HepG2 (cell line): Measurements from ENCODE around the gene ITPRIP. TPM values are rescaled to one million over a fixed set of nuclear protein-coding genes. Genes with fewer than 3 reads are reported as not detected.

Experiments
- ARID4A ChIP-seq: sonication (generic); formaldehyde crosslinking; IDR thresholded peaks from 2 replicates; pipeline ENCODE4 v1.5.0; 2020; ENCODE audit warnings: mild to moderate bottlenecking, missing genetic modification reagents, borderline replicate concordance
- HDAC2 ChIP-seq: sonication (generic); formaldehyde crosslinking; IDR thresholded peaks from 2 replicates; pipeline ENCODE4 v1.4.0; 2020; ENCODE audit warnings: missing genetic modification reagents
- HMG20B ChIP-seq: conservative IDR thresholded peaks from 2 replicates; pipeline ENCODE4 v1.6.1; 2016; ENCODE audit warnings: missing genetic modification reagents, missing compliant biosample characterization
- IKZF4 ChIP-seq: sonication (generic); formaldehyde crosslinking; IDR thresholded peaks from 2 replicates; pipeline ENCODE4 v1.5.1; 2020; ENCODE audit warnings: borderline replicate concordance, mild to moderate bottlenecking, low read depth, missing genetic modification reagents; ENCODE audit errors: not compliant biosample characterization
- KMT2A ChIP-seq: sonication (generic); formaldehyde crosslinking; IDR thresholded peaks from 2 replicates; pipeline ENCODE4 v1.4.0; 2020; ENCODE audit warnings: missing genetic modification reagents
- MED8 ChIP-seq: sonication (generic); formaldehyde crosslinking; IDR thresholded peaks from 2 replicates; pipeline ENCODE4 v1.8.1; 2023; ENCODE audit warnings: mild to moderate bottlenecking, missing genetic modification reagents; ENCODE audit not compliant: insufficient replicate concordance
- NFIB ChIP-seq: sonication (generic); formaldehyde crosslinking; IDR thresholded peaks from 2 replicates; pipeline ENCODE4 v1.9.0; 2021; ENCODE audit warnings: missing genetic modification reagents, mild to moderate bottlenecking, borderline replicate concordance
- NR2F2 ChIP-seq: IDR thresholded peaks from 2 replicates; pipeline ENCODE4 v1.6.1; 2012; ENCODE audit warnings: low read depth, inconsistent platforms, borderline replicate concordance
- RXRA ChIP-seq: sonication (generic); formaldehyde crosslinking; IDR thresholded peaks from 2 replicates; pipeline ENCODE4 v1.5.1; 2020; ENCODE audit warnings: missing genetic modification reagents
- SALL1 ChIP-seq: sonication (generic); formaldehyde crosslinking; IDR thresholded peaks from 2 replicates; pipeline ENCODE4 v1.8.0; 2022; ENCODE audit warnings: mild to moderate bottlenecking, missing genetic modification reagents
- SKIL ChIP-seq: sonication (generic); formaldehyde crosslinking; IDR thresholded peaks from 2 replicates; pipeline ENCODE4 v1.8.0; 2022; ENCODE audit warnings: missing genetic modification reagents, mild to moderate bottlenecking, moderate library complexity, borderline replicate concordance
- ZFP41 ChIP-seq: sonication (generic); formaldehyde crosslinking; IDR thresholded peaks from 2 replicates; pipeline ENCODE4 v1.4.0; 2020; ENCODE audit warnings: mild to moderate bottlenecking, missing genetic modification reagents, borderline replicate concordance
- ZMYM3 ChIP-seq: sonication (generic); formaldehyde crosslinking; IDR thresholded peaks from 2 replicates; pipeline ENCODE4 v1.5.1; 2020; ENCODE audit warnings: mild to moderate bottlenecking, missing genetic modification reagents
- ZNF10 ChIP-seq: sonication (generic); formaldehyde crosslinking; IDR thresholded peaks from 2 replicates; pipeline ENCODE4 v1.4.0; 2020; ENCODE audit warnings: mild to moderate bottlenecking, low read depth, missing genetic modification reagents, borderline replicate concordance
- ZNF251 ChIP-seq: sonication (generic); formaldehyde crosslinking; IDR thresholded peaks from 2 replicates; pipeline ENCODE4 v1.9.0; 2021; ENCODE audit warnings: mild to moderate bottlenecking, missing genetic modification reagents
- ZNF441 ChIP-seq: sonication (generic); formaldehyde crosslinking; IDR thresholded peaks from 2 replicates; pipeline ENCODE4 v1.7.0; 2021; ENCODE audit warnings: missing genetic modification reagents, borderline replicate concordance
- ZNF780A ChIP-seq: sonication (generic); formaldehyde crosslinking; IDR thresholded peaks from 2 replicates; pipeline ENCODE4 v1.8.0; 2022; ENCODE audit warnings: mild to moderate bottlenecking, missing genetic modification reagents, moderate library complexity
- ZSCAN31 ChIP-seq: sonication (generic); formaldehyde crosslinking; IDR thresholded peaks from 2 replicates; pipeline ENCODE4 v1.5.0; 2020; ENCODE audit warnings: low read depth, mild to moderate bottlenecking, missing genetic modification reagents
- polyA plus RNA-seq, 8 experiments: library from polyadenylated mRNA; depleted of rRNA in 3 of 8; stranded (reverse) in 7 of 8; unstranded in 1 of 8; fragments of >200 nt; fragmentation: Illumina TruSeq in 4 of 8; extraction: Trizol in 4 of 8; gene quantifications; 2 replicates each; pipeline versions ENCODE4 v1.2.1 to v1.2.3, GENCODE V29; 2011 to 2016; ENCODE audit warnings: low read depth in 4 of 8, missing spikeins in 1 of 8, mixed read lengths in 1 of 8; ENCODE audit not compliant: insufficient read depth in 1 of 8
- total RNA-seq, 5 experiments: library from RNA; depleted of rRNA; stranded (reverse); fragments of >200 nt; fragmentation: Illumina TruSeq; extraction: Trizol; gene quantifications; 2 replicates each; pipeline ENCODE4 v1.2.3, GENCODE V29; 2016; ENCODE audit warnings: low read depth in 1 of 5
- TF ChIP-seq, protein P1 (sequence below): sonication (generic); formaldehyde crosslinking; IDR thresholded peaks from 2 replicates; pipeline ENCODE4 v1.4.0; 2020; ENCODE audit warnings: missing genetic modification reagents, mild to moderate bottlenecking, borderline replicate concordance
- TF ChIP-seq, protein P2 (sequence below): sonication (generic); formaldehyde crosslinking; IDR thresholded peaks from 2 replicates; pipeline ENCODE4 v1.5.0; 2020; ENCODE audit warnings: missing genetic modification reagents, mild to moderate bottlenecking, borderline replicate concordance

The ITPRIP gene
- total and polyA plus RNA-seq, 2 of the 13 experiments (the other 11 are each of a cell fraction or from before 2014, with no cell fraction given), result 1.00 to 2.8 TPM

- TF ChIP-seq ZNF780A (CRISPR knock-in tag) (no peak), ZNF10 (CRISPR knock-in tag) (no peak), ZMYM3 (CRISPR knock-in tag) (no peak), SKIL (CRISPR knock-in tag) (no peak), NFIB (CRISPR knock-in tag) (no peak), HDAC2 (CRISPR knock-in tag) (peak; percentile 75), IKZF4 (CRISPR knock-in tag) (no peak), ZSCAN31 (no peak), MED8 (CRISPR knock-in tag) (no peak), SALL1 (CRISPR knock-in tag) (peak; percentile 59; the same call in 1 of the 2 replicates), ZNF251 (CRISPR knock-in tag) (no peak), ARID4A (CRISPR knock-in tag) (no peak), HMG20B (CRISPR knock-in tag) (no peak), ZNF441 (CRISPR knock-in tag) (no peak), RXRA (CRISPR knock-in tag) (no peak), KMT2A (CRISPR knock-in tag) (no peak), NR2F2 (no peak), ZFP41 (CRISPR knock-in tag) (no peak)
- TF ChIP-seq, protein P1, sequence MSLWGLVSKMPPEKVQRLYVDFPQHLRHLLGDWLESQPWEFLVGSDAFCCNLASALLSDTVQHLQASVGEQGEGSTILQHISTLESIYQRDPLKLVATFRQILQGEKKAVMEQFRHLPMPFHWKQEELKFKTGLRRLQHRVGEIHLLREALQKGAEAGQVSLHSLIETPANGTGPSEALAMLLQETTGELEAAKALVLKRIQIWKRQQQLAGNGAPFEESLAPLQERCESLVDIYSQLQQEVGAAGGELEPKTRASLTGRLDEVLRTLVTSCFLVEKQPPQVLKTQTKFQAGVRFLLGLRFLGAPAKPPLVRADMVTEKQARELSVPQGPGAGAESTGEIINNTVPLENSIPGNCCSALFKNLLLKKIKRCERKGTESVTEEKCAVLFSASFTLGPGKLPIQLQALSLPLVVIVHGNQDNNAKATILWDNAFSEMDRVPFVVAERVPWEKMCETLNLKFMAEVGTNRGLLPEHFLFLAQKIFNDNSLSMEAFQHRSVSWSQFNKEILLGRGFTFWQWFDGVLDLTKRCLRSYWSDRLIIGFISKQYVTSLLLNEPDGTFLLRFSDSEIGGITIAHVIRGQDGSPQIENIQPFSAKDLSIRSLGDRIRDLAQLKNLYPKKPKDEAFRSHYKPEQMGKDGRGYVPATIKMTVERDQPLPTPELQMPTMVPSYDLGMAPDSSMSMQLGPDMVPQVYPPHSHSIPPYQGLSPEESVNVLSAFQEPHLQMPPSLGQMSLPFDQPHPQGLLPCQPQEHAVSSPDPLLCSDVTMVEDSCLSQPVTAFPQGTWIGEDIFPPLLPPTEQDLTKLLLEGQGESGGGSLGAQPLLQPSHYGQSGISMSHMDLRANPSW, result no peak
- TF ChIP-seq, protein P2, sequence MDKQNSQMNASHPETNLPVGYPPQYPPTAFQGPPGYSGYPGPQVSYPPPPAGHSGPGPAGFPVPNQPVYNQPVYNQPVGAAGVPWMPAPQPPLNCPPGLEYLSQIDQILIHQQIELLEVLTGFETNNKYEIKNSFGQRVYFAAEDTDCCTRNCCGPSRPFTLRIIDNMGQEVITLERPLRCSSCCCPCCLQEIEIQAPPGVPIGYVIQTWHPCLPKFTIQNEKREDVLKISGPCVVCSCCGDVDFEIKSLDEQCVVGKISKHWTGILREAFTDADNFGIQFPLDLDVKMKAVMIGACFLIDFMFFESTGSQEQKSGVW (CRISPR knock-in tag), result no peak
Observed at GRCh38 chr10:104277785-104278184, 60.5 kb downstream of the ITPRIP start (continued).
